Transverse colon (tissue), 4 donors: ENCODE data around the gene CPAMD8. TPM values are rescaled to one million over a fixed set of nuclear protein-coding genes. Genes with fewer than 3 reads are reported as not detected.
"Not testable (repeated sequence)": the region's sequence is repeated elsewhere in the genome, so short reads cannot be mapped to it uniquely, and the experiment has no call there.

Experiments
- DNase-seq: peaks from one replicate; pipeline ENCODE4 v3.0.0-alpha.2; 2019
- H3K27ac ChIP-seq, 4 donors: fragments of 200-600 bp; sonication (generic); 2 replicates each; pipeline ENCODE4 v1.5.1; 2016 to 2018; ENCODE audit warnings: inconsistent platforms in 4 of 4
- H3K27me3 ChIP-seq: fragments of 200-600 bp; sonication (generic); 2 replicates; pipeline ENCODE4 v1.5.1; 2017; ENCODE audit warnings: inconsistent platforms
- H3K36me3 ChIP-seq, 4 donors: fragments of 200-600 bp; sonication (generic); 2 replicates each; pipeline ENCODE4 v1.5.1; 2017 to 2019; ENCODE audit warnings: inconsistent platforms in 4 of 4
- H3K4me1 ChIP-seq, 4 donors: fragments of 200-600 bp; sonication (generic); 2 replicates each; pipeline ENCODE4 v1.5.1; 2017 to 2020; ENCODE audit warnings: inconsistent platforms in 4 of 4
- H3K4me3 ChIP-seq, 4 donors: fragments of 200-600 bp; sonication (generic); 1 replicate in 1 of 4; 2 replicates in 3 of 4; pipeline versions ENCODE4 v1.5.1 to v1.6.1; 2017 to 2019; ENCODE audit warnings: inconsistent platforms in 4 of 4
- H3K9me3 ChIP-seq, 2 donors: fragments of 200-600 bp; sonication (generic); 2 replicates each; pipeline ENCODE4 v1.5.1; 2017 to 2019; ENCODE audit warnings: inconsistent platforms in 2 of 2
- CTCF ChIP-seq, 5 experiments: fragments of 200-600 bp in 3 of 5; fragments of 450-650 bp in 2 of 5; sonication (generic) in 3 of 5; IDR thresholded peaks; 1 replicate in 2 of 5; 2 replicates in 3 of 5; pipeline ENCODE4 v1.5.1; 2016 to 2017; ENCODE audit warnings: antibody characterized with exemption in 5 of 5, inconsistent platforms in 3 of 5, mild to moderate bottlenecking in 2 of 5, moderate library complexity in 1 of 5
- EP300 ChIP-seq: sonication (generic); formaldehyde crosslinking; IDR thresholded peaks from one replicate; pipeline ENCODE4 v1.6.1; 2017; ENCODE audit warnings: antibody characterized with exemption, low read depth
- POLR2A ChIP-seq: fragments of 450-650 bp; IDR thresholded peaks from one replicate; pipeline ENCODE4 v1.6.1; 2016; ENCODE audit warnings: antibody characterized with exemption, mild to moderate bottlenecking, moderate library complexity
- POLR2AphosphoS5 ChIP-seq, 3 donors: sonication (generic); formaldehyde crosslinking; IDR thresholded peaks; one replicate each; pipeline ENCODE4 v1.6.1; 2016; ENCODE audit warnings: antibody characterized with exemption in 3 of 3
- WGBS, 2 donors: methylation state at CpG; one replicate each; pipeline ENCODE4 v1.1.5; 2018; ENCODE audit warnings: low coverage in 1 of 2; 5-methylcytosine and 5-hydroxymethylcytosine counted together
- in situ Hi-C, 4 donors: fragments of 200-750 bp; cut with MboI; loops; one replicate each; pipeline versions ENCODE4 v1.15.0 to v1.15.1; 2017; ENCODE audit warnings: low sequenced_read_pairs in 3 of 4, low pct_ligation_motif_present in 1 of 4, low pct_unique_long_range_greater_than_20kb in 1 of 4
- intact Hi-C: fragments of 100-400 bp; cut with DNase I; formaldehyde crosslinking; loops from one replicate; pipeline ENCODE4 v1.15.1; 2023; ENCODE audit warnings: low total_unique reads
- total RNA-seq, 4 donors: library from RNA; depleted of rRNA; stranded (reverse); fragments of >200 nt; gene quantifications; one replicate each; pipeline ENCODE4 v1.1.0, GENCODE V29; 2016

The CPAMD8 gene
- total RNA-seq, 4 donors from 2014 or later = 1.4 to 20.9 (median 7.7) TPM

GRCh38 chr19:16988661-16989060, 37.9 kb downstream of the CPAMD8 start:
- Histone ChIP-seq H3K27ac (no peak overlapping the region), H3K36me3 (no peaks in the 10 kb centered on the region), H3K4me1 (no peaks in the 10 kb centered on the region), H3K27me3 (no peaks in the 10 kb centered on the region), H3K4me3 (no peak overlapping the region), H3K9me3 (no peaks in the 10 kb centered on the region)
- intact Hi-C loops (loop anchor here (5.0 kb wide), 1 partner anchor 756 kb away; no protein-coding TSS in a partner anchor), in situ Hi-C loops (no loop called here)
- TF ChIP-seq POLR2AphosphoS5 (IDR thresholded peaks at IDR 0.05) (no peak), EP300 (no peak), POLR2A (no peak), CTCF (IDR thresholded peaks at IDR 0.05) (no peak)
- DNase-seq = no peak
- 60% methylated on average over 4 of the region's 4 CpGs; no CpG with 5 or more reads in 1 of the 2 donors for WGBS, 2 donors

DNA sequence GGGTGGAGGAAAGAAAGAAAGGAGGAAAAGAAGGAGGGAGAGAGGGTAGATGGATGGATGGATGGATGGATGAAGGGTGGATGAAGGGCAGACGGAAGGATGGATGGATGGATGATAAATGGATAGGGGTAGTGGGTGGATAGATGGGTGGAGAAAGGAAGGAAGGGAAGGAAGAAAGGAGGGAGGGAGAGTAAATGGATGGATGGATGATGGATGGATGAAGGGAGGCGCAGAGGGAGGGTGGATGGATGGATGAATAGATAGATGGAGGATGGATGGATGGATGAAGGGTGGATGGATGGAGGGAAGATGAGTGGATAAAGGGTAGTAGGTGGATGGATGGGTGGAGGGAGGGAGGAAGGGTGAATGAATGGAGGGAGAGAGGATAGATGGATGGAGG, 41.2 kb downstream of the CPAMD8 start:
- intact Hi-C loops (loop anchor here (5.0 kb wide), 1 partner anchor 753 kb away; no protein-coding TSS in a partner anchor), in situ Hi-C loops (no loop called here)
- no peak overlapping the region for H3K27ac ChIP-seq
- DNase-seq = no peak
- 90 to 92% methylated on average over 2 of the region's 2 CpGs for WGBS, 2 donors
- no peaks in the 10 kb centered on the region for H3K36me3 ChIP-seq
- no peaks in the 10 kb centered on the region for H3K9me3 ChIP-seq
- no peak for TF ChIP-seq EP300
- TF ChIP-seq POLR2A = no peak
- no peak for TF ChIP-seq POLR2AphosphoS5 (IDR thresholded peaks at IDR 0.05)
- TF ChIP-seq CTCF (IDR thresholded peaks at IDR 0.05) = no peak
- no peaks in the 10 kb centered on the region for H3K4me1 ChIP-seq
- H3K4me3 ChIP-seq = no peak overlapping the region
- no peaks in the 10 kb centered on the region for H3K27me3 ChIP-seq

DNA sequence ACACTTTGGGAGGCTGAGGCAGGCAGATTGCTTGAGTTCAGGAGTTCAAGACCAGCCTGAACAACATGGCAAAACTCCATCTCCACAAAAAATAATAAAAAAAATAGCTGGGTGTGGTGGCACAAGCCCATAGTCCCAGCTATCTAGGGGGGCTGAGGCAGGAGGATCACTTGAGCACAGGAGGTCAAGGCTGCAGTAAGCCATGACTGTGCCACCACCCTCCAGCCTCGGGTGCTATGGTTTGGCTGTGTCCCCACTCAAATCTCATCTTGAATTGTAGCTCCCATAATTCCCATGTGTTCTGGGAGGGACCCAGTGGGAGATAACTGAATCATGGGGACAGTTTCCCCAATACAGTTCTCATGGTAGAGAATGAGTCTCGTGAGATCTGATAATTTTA, 44.0 kb downstream of the CPAMD8 start:
- H3K4me3 ChIP-seq, H3K4me1 ChIP-seq, DNase-seq, H3K9me3 ChIP-seq, H3K27me3 ChIP-seq, H3K27ac ChIP-seq, intact Hi-C loops, in situ Hi-C loops, H3K36me3 ChIP-seq: not testable (repeated sequence)
- WGBS, 2 donors = 80 to 82% methylated on average over 2 of the region's 2 CpGs

DNA sequence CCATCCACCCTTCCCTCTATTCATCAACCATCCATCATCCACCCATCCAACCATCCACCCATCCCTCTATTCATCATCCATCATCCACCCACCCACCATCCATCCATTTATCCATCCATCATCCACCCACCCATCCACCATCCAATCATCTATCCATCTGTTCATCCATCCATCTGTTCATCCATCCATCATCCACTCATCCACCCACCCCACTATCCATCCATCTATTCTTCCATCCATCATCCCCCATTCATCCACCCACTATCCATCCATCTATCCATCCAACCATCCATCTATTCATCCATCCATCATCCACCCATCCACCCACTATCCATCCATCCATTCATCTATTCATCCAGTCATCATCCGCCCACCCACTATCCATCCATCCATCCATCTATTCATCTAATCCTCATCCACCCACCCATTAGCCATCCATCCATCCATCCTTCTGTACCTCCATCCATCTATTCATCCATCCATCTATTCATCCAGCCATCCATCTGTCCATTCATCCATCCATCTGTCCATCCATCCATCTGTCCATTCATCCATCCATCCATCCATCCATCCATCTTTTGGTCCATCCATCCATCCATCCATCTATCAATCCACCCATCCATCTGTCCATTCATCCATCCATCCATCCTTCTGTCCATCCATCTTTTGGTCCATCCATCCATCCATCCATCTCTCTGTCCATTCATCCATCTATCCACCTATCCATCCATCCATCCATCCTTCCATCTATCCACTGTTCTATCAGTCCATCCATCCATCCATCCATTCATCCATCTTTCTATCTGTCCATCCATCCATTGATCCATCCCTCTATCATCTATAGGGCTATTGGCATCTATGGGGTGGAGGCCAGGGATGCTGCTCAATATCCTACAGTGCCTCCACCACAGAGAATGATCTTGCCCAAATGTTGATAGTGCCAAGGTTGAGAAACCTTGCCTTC, 47.5 kb downstream of the CPAMD8 start:
- intact Hi-C loops (no loop called here), in situ Hi-C loops (no loop called here)
- TF ChIP-seq CTCF (IDR thresholded peaks at IDR 0.05) (no peak), POLR2AphosphoS5 (IDR thresholded peaks at IDR 0.05) (no peak), POLR2A (no peak), EP300 (no peak)
- WGBS, 2 donors = 33 to 94% methylated on average over 1 of the region's 1 CpG
- Histone ChIP-seq H3K4me1 (no peaks in the 10 kb centered on the region), H3K36me3 (no peaks in the 10 kb centered on the region), H3K27me3 (no peaks in the 10 kb centered on the region), H3K9me3 (no peaks in the 10 kb centered on the region), H3K4me3 (no peak overlapping the region), H3K27ac (no peak overlapping the region)
- DNase-seq = no peak
